Tibial nerve (tissue), 4 donors: ENCODE data around the gene WT1. TPM values are rescaled to one million over a fixed set of nuclear protein-coding genes. Genes with fewer than 3 reads are reported as not detected.

Source experiments
- DNase-seq, 2 donors: peaks; one replicate each; pipeline ENCODE4 v3.0.0-alpha.2; 2019; ENCODE audit warnings: low spot score in 2 of 2
- H3K27ac ChIP-seq, 4 donors: fragments of 200-600 bp; sonication (generic) in 3 of 4; one replicate each; pipeline ENCODE4 v1.5.1; 2017 to 2019; ENCODE audit warnings: mild to moderate bottlenecking in 1 of 4
- H3K27me3 ChIP-seq, 2 donors: fragments of 200-600 bp; sonication (generic) in 1 of 2; one replicate each; pipeline versions ENCODE4 v1.5.1 to v1.6.0; 2017 to 2019
- H3K36me3 ChIP-seq, 3 donors: fragments of 200-600 bp; sonication (generic); one replicate each; pipeline ENCODE4 v1.5.1; 2018 to 2019
- H3K4me1 ChIP-seq, 4 donors: fragments of 200-600 bp; sonication (generic) in 3 of 4; one replicate each; pipeline ENCODE4 v1.5.1; 2017 to 2019
- H3K4me3 ChIP-seq, 4 donors: fragments of 200-600 bp; sonication (generic) in 3 of 4; one replicate each; pipeline ENCODE4 v1.5.1; 2017 to 2019; ENCODE audit warnings: mild to moderate bottlenecking in 1 of 4, moderate library complexity in 1 of 4
- H3K9me3 ChIP-seq, 4 donors: fragments of 200-600 bp; sonication (generic) in 3 of 4; one replicate each; pipeline ENCODE4 v1.5.1; 2017 to 2019
- CTCF ChIP-seq, 5 experiments: fragments of 200-600 bp in 3 of 5; fragments of 450-650 bp in 2 of 5; sonication (generic) in 3 of 5; IDR thresholded peaks; one replicate each; pipeline ENCODE4 v1.5.1; 2016 to 2019; ENCODE audit warnings: antibody characterized with exemption in 5 of 5, mild to moderate bottlenecking in 3 of 5, moderate library complexity in 2 of 5
- EP300 ChIP-seq, 2 donors: sonication (generic); formaldehyde crosslinking; IDR thresholded peaks; one replicate each; pipeline ENCODE4 v1.6.1; 2017; ENCODE audit warnings: antibody characterized with exemption in 2 of 2, mild to moderate bottlenecking in 1 of 2
- POLR2A ChIP-seq, 2 donors: fragments of 450-650 bp; IDR thresholded peaks; one replicate each; pipeline ENCODE4 v1.6.1; 2017; ENCODE audit warnings: antibody characterized with exemption in 2 of 2, mild to moderate bottlenecking in 2 of 2, moderate library complexity in 2 of 2
- WGBS, 2 donors: methylation state at CpG; one replicate each; pipeline ENCODE4 v1.1.5; 2018; 5-methylcytosine and 5-hydroxymethylcytosine counted together
- total RNA-seq, 4 donors: library from RNA; depleted of rRNA; stranded (reverse); fragments of >200 nt; gene quantifications; one replicate each; pipeline ENCODE4 v1.1.0, GENCODE V29; 2016

The WT1 gene
- total RNA-seq, 4 donors from 2014 or later, result not detected

- 92 to 97% methylated on average over 1 of the region's 1 CpG for WGBS, 2 donors
- no peaks in the 10 kb centered on the region for H3K36me3 ChIP-seq
Observed at GRCh38 chr11:32469791-32470190, 34.5 kb upstream of the WT1 start.

GRCh38 chr11:32466279-32466915 lies 31.1 kb upstream of the WT1 start:
- Histone ChIP-seq H3K9me3 (no peaks in the 10 kb centered on the region), H3K4me1 (no peaks in the 10 kb centered on the region), H3K27ac (no peak overlapping the region), H3K27me3 (no peaks in the 10 kb centered on the region), H3K4me3 (no peak overlapping the region), H3K36me3 (no peaks in the 10 kb centered on the region)
- TF ChIP-seq POLR2A (IDR thresholded peaks at IDR 0.05) (no peak), EP300 (IDR thresholded peaks at IDR 0.05) (no peak), CTCF (IDR thresholded peaks at IDR 0.05) (no peak)
- WGBS, 2 donors, result 47 to 51% methylated on average over 5 of the region's 5 CpGs
- DNase-seq, result no peak

More at GRCh38 chr11:32469791-32470190, 34.5 kb upstream of the WT1 start:
- DNase-seq, result no peak
- H3K4me1 ChIP-seq, result no peaks in the 10 kb centered on the region
- no peaks in the 10 kb centered on the region for H3K27me3 ChIP-seq
- H3K4me3 ChIP-seq, result no peak overlapping the region
- no peaks in the 10 kb centered on the region for H3K9me3 ChIP-seq
- H3K27ac ChIP-seq, result no peak overlapping the region
- no peak for TF ChIP-seq EP300 (IDR thresholded peaks at IDR 0.05)
- TF ChIP-seq CTCF (IDR thresholded peaks at IDR 0.05), result no peak
- no peak for TF ChIP-seq POLR2A (IDR thresholded peaks at IDR 0.05)

GRCh38 chr11:32464078-32464477 lies 28.7 kb upstream of the WT1 start:
- Histone ChIP-seq H3K27me3 (no peaks in the 10 kb centered on the region), H3K4me3 (no peak overlapping the region), H3K27ac (no peak overlapping the region), H3K4me1 (no peaks in the 10 kb centered on the region), H3K9me3 (peaks cover 0 to 5% (median 0%) of the 10 kb centered on the region in 4 donors), H3K36me3 (no peaks in the 10 kb centered on the region)
- 84 to 88% methylated on average over 2 of the region's 2 CpGs for WGBS, 2 donors
- DNase-seq, result no peak
- TF ChIP-seq EP300 (IDR thresholded peaks at IDR 0.05) (no peak), CTCF (IDR thresholded peaks at IDR 0.05) (no peak), POLR2A (IDR thresholded peaks at IDR 0.05) (no peak)

- TF ChIP-seq EP300 (IDR thresholded peaks at IDR 0.05) (no peak), POLR2A (IDR thresholded peaks at IDR 0.05) (no peak), CTCF (IDR thresholded peaks at IDR 0.05) (no peak)
- H3K36me3 ChIP-seq, result no peaks in the 10 kb centered on the region
- no peaks in the 10 kb centered on the region for H3K27me3 ChIP-seq
- no peak overlapping the region for H3K27ac ChIP-seq
- H3K4me3 ChIP-seq, result no peak overlapping the region
- 22 to 33% methylated on average over 9 of the region's 9 CpGs for WGBS, 2 donors
- H3K9me3 ChIP-seq, result peaks cover 0 to 5% (median 0%) of the 10 kb centered on the region in 4 donors
- H3K4me1 ChIP-seq, result no peaks in the 10 kb centered on the region
- DNase-seq, result no peak
Observed at GRCh38 chr11:32462011-32462690, 26.8 kb upstream of the WT1 start.

- Histone ChIP-seq H3K4me1 (no peaks in the 10 kb centered on the region), H3K27me3 (no peaks in the 10 kb centered on the region), H3K27ac (no peak overlapping the region), H3K9me3 (peaks cover 0 to 5% (median 0%) of the 10 kb centered on the region in 4 donors), H3K36me3 (no peaks in the 10 kb centered on the region), H3K4me3 (no peak overlapping the region)
- TF ChIP-seq CTCF (IDR thresholded peaks at IDR 0.05), result no peak
- TF ChIP-seq POLR2A (IDR thresholded peaks at IDR 0.05), result no peak
- TF ChIP-seq EP300 (IDR thresholded peaks at IDR 0.05), result no peak
- WGBS, 2 donors, result 94 to 95% methylated on average over 2 of the region's 2 CpGs
- DNase-seq, result no peak
Observed at GRCh38 chr11:32456864-32457263, 21.5 kb upstream of the WT1 start.
